ENCODE results near the gene AMIGO1. TPM values are rescaled to one million over a fixed set of nuclear protein-coding genes. Genes with fewer than 3 reads are reported as not detected.

The AMIGO1 gene
- total RNA-seq, 1 experiment from 2014 or later = 0.10 TPM

DNA sequence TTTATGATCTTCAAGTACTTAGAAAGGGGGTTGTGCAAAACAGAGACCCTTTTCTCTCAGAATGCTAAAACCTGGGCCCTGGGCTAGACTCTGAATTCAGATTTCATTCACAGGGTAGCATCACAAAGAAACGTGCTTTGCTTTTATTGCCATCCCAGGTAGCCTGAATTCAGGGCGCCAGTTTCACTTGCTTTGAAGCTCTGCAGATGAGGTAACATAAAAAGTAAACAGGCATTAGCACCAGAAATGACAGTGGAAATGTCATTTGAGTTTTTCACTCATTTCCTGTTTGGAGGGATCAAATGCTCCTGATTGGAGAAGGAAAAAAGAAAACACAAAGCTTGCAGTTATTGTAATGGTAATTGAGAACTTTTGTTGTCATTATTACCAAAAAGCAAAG, 40.6 kb downstream of the AMIGO1 start (continued):
- TF ChIP-seq, protein P1, sequence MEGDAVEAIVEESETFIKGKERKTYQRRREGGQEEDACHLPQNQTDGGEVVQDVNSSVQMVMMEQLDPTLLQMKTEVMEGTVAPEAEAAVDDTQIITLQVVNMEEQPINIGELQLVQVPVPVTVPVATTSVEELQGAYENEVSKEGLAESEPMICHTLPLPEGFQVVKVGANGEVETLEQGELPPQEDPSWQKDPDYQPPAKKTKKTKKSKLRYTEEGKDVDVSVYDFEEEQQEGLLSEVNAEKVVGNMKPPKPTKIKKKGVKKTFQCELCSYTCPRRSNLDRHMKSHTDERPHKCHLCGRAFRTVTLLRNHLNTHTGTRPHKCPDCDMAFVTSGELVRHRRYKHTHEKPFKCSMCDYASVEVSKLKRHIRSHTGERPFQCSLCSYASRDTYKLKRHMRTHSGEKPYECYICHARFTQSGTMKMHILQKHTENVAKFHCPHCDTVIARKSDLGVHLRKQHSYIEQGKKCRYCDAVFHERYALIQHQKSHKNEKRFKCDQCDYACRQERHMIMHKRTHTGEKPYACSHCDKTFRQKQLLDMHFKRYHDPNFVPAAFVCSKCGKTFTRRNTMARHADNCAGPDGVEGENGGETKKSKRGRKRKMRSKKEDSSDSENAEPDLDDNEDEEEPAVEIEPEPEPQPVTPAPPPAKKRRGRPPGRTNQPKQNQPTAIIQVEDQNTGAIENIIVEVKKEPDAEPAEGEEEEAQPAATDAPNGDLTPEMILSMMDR (IDR thresholded peaks at IDR 0.05 in 2 of 3, conservative IDR thresholded peaks at IDR 0.05 in 1 of 3; ENCODE audit: borderline replicate concordance in 1 of 3, insufficient read depth in 1 of 3, low read depth in 2 of 3, low read length in 2 of 3) = no peak
- TF ChIP-seq CEBPB (IDR thresholded peaks at IDR 0.05; ENCODE audit: low read depth) = no peak
- TF ChIP-seq, protein P2, sequence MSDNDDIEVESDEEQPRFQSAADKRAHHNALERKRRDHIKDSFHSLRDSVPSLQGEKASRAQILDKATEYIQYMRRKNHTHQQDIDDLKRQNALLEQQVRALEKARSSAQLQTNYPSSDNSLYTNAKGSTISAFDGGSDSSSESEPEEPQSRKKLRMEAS (IDR thresholded peaks at IDR 0.05) = no peak

DNA sequence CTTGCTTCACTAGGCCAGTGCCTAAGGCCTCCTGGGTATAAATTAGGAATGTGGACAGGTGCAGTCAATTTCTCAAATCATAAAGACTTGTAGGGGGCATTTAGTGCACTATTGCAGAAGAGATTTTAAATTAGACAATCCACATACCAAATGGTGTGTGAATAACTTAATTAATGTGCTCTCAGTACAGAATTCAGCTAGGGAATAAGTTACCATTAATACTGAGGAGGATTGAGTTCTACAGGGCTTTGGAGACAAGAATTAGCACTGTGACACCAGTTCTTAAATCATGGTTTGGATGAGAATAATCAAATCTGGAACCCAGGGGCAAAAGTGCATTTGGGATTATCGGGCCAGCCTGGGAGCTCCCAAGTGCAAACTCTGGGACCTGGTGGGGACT, 41.5 kb downstream of the AMIGO1 start:
- no peak for ATAC-seq
- H3K79me2 ChIP-seq (ENCODE audit: insufficient read depth, low read length) = no peaks in the 10 kb centered on the region
- POLR2A ChIA-PET = no interaction called here

More for the DNA sequence above, 41.5 kb downstream of the AMIGO1 start:
- ChIA-PET RAD21 (ENCODE audit: low non-redundant PET in 1 of 2, low total read pairs in 2 of 2, uncharacterized antibody in 2 of 2, unreplicated experiment in 2 of 2) (no interaction called here), CTCF (no interaction called here)
- Histone ChIP-seq H2AFZ (ENCODE audit: low read depth, low read length, poor library complexity, severe bottlenecking) (no peak overlapping the region), H3K4me1 (ENCODE audit: control insufficient read depth in 1 of 2, insufficient read depth in 2 of 2, low read length in 2 of 2) (peaks cover 0 to 10% of the 10 kb centered on the region in 2 experiments; a peak in 1 of 4 replicates), H3K9ac (ENCODE audit: low read length) (no peak overlapping the region), H3K36me3 (ENCODE audit: control insufficient read depth in 1 of 2, insufficient read depth in 2 of 2, low read length in 2 of 2) (no peaks in the 10 kb centered on the region), H4K20me1 (ENCODE audit: insufficient read depth) (no peaks in the 10 kb centered on the region), H3K9me2 (ENCODE audit: insufficient read depth) (no peaks in the 10 kb centered on the region), H3K27ac (ENCODE audit: low read depth, low read length) (no peak overlapping the region), H3K9me3 (ENCODE audit: control insufficient read depth in 1 of 2, insufficient read depth in 1 of 2, low read depth in 1 of 2, low read length in 2 of 2) (no peaks in the 10 kb centered on the region), H3K27me3 (ENCODE audit: insufficient read depth, low read length) (peaks cover 34% of the 10 kb centered on the region), H3K4me3 (replicated peaks in 1 of 2; ENCODE audit: low read depth in 1 of 2, low read length in 2 of 2) (no peak overlapping the region), H3K4me2 (ENCODE audit: low read length) (no peak overlapping the region)
- no TSS peak for BruUV-seq (replicated peaks)
- no peak for TF ChIP-seq POLR2AphosphoS5 (IDR thresholded peaks at IDR 0.05; ENCODE audit: low read depth, low read length)
- TF ChIP-seq, protein P1 (IDR thresholded peaks at IDR 0.05 in 2 of 3, conservative IDR thresholded peaks at IDR 0.05 in 1 of 3; ENCODE audit: borderline replicate concordance in 1 of 3, insufficient read depth in 1 of 3, low read depth in 2 of 3, low read length in 2 of 3) = no peak
- TF ChIP-seq SP1 (IDR thresholded peaks at IDR 0.05; ENCODE audit: low read depth) = no peak
- TF ChIP-seq EGR1 (IDR thresholded peaks at IDR 0.05; ENCODE audit: low read depth) = no peak
- TF ChIP-seq, protein P2 (IDR thresholded peaks at IDR 0.05) = no peak
- TF ChIP-seq POLR2A (IDR thresholded peaks at IDR 0.05; ENCODE audit: borderline replicate concordance, extremely low read depth, insufficient read depth, insufficient read length) = no peak
- no peak for TF ChIP-seq EZH2phosphoT487 (IDR thresholded peaks at IDR 0.05; ENCODE audit: borderline replicate concordance)
- TF ChIP-seq CBX3 (IDR thresholded peaks at IDR 0.05; ENCODE audit: low read depth) = no peak
- no peak for TF ChIP-seq ZNF274 (IDR thresholded peaks at IDR 0.05; ENCODE audit: low read depth, low read length)
- no peak for TF ChIP-seq TCF7L2 (IDR thresholded peaks at IDR 0.05; ENCODE audit: borderline replicate concordance, extremely low read depth, insufficient read depth, insufficient read length)
- TF ChIP-seq, protein P3, sequence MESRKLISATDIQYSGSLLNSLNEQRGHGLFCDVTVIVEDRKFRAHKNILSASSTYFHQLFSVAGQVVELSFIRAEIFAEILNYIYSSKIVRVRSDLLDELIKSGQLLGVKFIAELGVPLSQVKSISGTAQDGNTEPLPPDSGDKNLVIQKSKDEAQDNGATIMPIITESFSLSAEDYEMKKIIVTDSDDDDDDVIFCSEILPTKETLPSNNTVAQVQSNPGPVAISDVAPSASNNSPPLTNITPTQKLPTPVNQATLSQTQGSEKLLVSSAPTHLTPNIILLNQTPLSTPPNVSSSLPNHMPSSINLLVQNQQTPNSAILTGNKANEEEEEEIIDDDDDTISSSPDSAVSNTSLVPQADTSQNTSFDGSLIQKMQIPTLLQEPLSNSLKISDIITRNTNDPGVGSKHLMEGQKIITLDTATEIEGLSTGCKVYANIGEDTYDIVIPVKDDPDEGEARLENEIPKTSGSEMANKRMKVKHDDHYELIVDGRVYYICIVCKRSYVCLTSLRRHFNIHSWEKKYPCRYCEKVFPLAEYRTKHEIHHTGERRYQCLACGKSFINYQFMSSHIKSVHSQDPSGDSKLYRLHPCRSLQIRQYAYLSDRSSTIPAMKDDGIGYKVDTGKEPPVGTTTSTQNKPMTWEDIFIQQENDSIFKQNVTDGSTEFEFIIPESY (IDR thresholded peaks at IDR 0.05; ENCODE audit: extremely low read depth, insufficient replicate concordance, low read length) = no peak
- no peak for TF ChIP-seq JUND (IDR thresholded peaks at IDR 0.05)
- TF ChIP-seq RAD21 (IDR thresholded peaks at IDR 0.05; ENCODE audit: low read depth) = no peak
- no peak for DNase-seq (ENCODE audit: low read depth, low spot score)
- intact Hi-C loops (cut with micrococcal nuclease) = no loop called here
